Head of caudate nucleus (tissue), 42 donors: ENCODE results near the gene NXPH1.

Source experiments
- DNase-seq, 42 donors: peaks; one replicate each; pipeline versions ENCODE4 v3.0.0 to v3.0.0-alpha.2; 2020 to 2021; ENCODE audit warnings: mixed read lengths in 7 of 42
- intact Hi-C: fragments of 100-400 bp; cut with DNase I; formaldehyde crosslinking; loops from one replicate; pipeline ENCODE4 v1.15.0; 2022

Gene NXPH1

GRCh38 chr7:8433477-8434289 lies at the start of gene NXPH1:
TSS of gene NXPH1 (plus strand) at chr7:8433609.
- DNase-seq = peak in 6 of 42 donors; percentile 14 to 46 (median 23)
- intact Hi-C loops = no loop called here

GRCh38 chr7:8384901-8385300 lies 48.5 kb upstream of the NXPH1 start:
- no peak for DNase-seq
- intact Hi-C loops = no loop called here

GRCh38 chr7:8386926-8387550 lies 46.4 kb upstream of the NXPH1 start:
- DNase-seq = peak in 1 of 42 donors; percentile 7
- intact Hi-C loops = no loop called here

GRCh38 chr7:8387551-8388256 lies 45.7 kb upstream of the NXPH1 start:
- DNase-seq = peak; percentile 33 to 85 (median 68)
- intact Hi-C loops = no loop called here

- intact Hi-C loops = no loop called here
- DNase-seq = no peak
These were observed 45.2 kb upstream of the NXPH1 start for GRCh38 chr7:8388257-8388625.

- intact Hi-C loops = no loop called here
- DNase-seq = peak; percentile 53 to 93 (median 86)
These were observed 43.7 kb upstream of the NXPH1 start for GRCh38 chr7:8389593-8390261.

- intact Hi-C loops = no loop called here
- no peak for DNase-seq
These were observed 43.2 kb upstream of the NXPH1 start for GRCh38 chr7:8390262-8390626.

GRCh38 chr7:8391353-8392062 lies 41.9 kb upstream of the NXPH1 start:
- intact Hi-C loops = no loop called here
- DNase-seq = no peak

- intact Hi-C loops = no loop called here
- no peak for DNase-seq
These were observed 37.1 kb upstream of the NXPH1 start for GRCh38 chr7:8396294-8396693.

- DNase-seq = no peak
- intact Hi-C loops = no loop called here
These were observed 24.5 kb upstream of the NXPH1 start for GRCh38 chr7:8408871-8409270.

- intact Hi-C loops = no loop called here
- no peak for DNase-seq
These were observed 22.3 kb upstream of the NXPH1 start for GRCh38 chr7:8411103-8411502.

- DNase-seq = no peak
- intact Hi-C loops = no loop called here
These were observed 19.8 kb upstream of the NXPH1 start for GRCh38 chr7:8413600-8413999.

- intact Hi-C loops = no loop called here
- peak in 36 of 42 donors; percentile 34 to 91 (median 70) for DNase-seq
These were observed 14.7 kb upstream of the NXPH1 start for GRCh38 chr7:8418629-8419245.

GRCh38 chr7:8422177-8422576 lies 11.2 kb upstream of the NXPH1 start:
- intact Hi-C loops = no loop called here
- DNase-seq = no peak

GRCh38 chr7:8423057-8423456 lies 10.4 kb upstream of the NXPH1 start:
- no peak for DNase-seq
- intact Hi-C loops = no loop called here

- intact Hi-C loops = no loop called here
These were observed 8.2 kb upstream of the NXPH1 start for GRCh38 chr7:8425223-8425622.

GRCh38 chr7:8430643-8431042 lies 2.8 kb upstream of the NXPH1 start:
- DNase-seq = no peak
- intact Hi-C loops = no loop called here

More at GRCh38 chr7:8425223-8425622, 8.2 kb upstream of the NXPH1 start:
- DNase-seq = no peak

- intact Hi-C loops = no loop called here
- no peak for DNase-seq
These were observed 1.0 kb downstream of the NXPH1 start for GRCh38 chr7:8434290-8435002.
